GM20000 (cell line): ENCODE data around the gene DNAJC18.
"Not testable (repeated sequence)": the region's sequence is repeated elsewhere in the genome, so short reads cannot be mapped to it uniquely, and the experiment has no call there.

Experiments
- DNase-seq: peaks from one replicate; pipeline ENCODE4 v3.0.0; 2012; ENCODE audit warnings: low spot score
- CTCF ChIP-seq: IDR thresholded peaks from 2 replicates; pipeline ENCODE4 v1.5.1; 2012; ENCODE audit warnings: mild to moderate bottlenecking, control low read depth; ENCODE audit errors: extremely low read depth, missing control alignments

DNAJC18 gene

GRCh38 chr5:139451176-139451575, 11.9 kb upstream of the DNAJC18 start:
- no peak for DNase-seq
- TF ChIP-seq CTCF, result no peak

GRCh38 chr5:139446956-139447779, 7.8 kb upstream of the DNAJC18 start:
- DNase-seq, result peak; percentile 37
- no peak for TF ChIP-seq CTCF

- no peak for TF ChIP-seq CTCF
- no peak for DNase-seq
These were observed 6.2 kb upstream of the DNAJC18 start for GRCh38 chr5:139445325-139446170.

- no peak for DNase-seq
- TF ChIP-seq CTCF, result no peak
These were observed 4.6 kb upstream of the DNAJC18 start for GRCh38 chr5:139443831-139444453.

- DNase-seq, result not testable (repeated sequence)
These were observed 1.1 kb upstream of the DNAJC18 start for GRCh38 chr5:139440416-139440815.

GRCh38 chr5:139438707-139439012, 665 bp downstream of the DNAJC18 start:
- DNase-seq, result no peak

GRCh38 chr5:139435676-139436075, 3.6 kb downstream of the DNAJC18 start:
- DNase-seq, result no peak
- no peak for TF ChIP-seq CTCF

More at GRCh38 chr5:139438707-139439012, 665 bp downstream of the DNAJC18 start:
- TF ChIP-seq CTCF, result no peak
